ENCODE results near the gene CEMIP.

DNA sequence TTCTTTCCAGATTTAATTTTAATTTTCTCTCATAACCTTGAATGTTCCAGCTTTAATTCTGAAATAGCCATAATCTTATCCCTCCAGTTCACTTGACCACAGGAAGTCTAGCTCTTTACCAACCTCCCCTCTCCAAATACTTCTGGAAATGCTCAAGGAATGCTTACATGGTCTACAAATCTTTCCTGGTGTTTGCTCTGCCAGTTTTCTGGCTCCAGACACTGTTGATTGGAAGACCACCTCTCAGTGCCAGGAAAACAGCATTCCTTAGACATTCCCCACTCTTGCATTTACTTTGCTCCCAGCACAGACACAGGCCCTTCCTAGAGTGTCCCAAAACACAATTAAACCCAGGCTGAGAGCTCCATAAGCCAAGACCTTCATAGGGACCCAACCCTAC lies 111.8 kb downstream of the CEMIP start:
- TF ChIP-seq, protein P1, sequence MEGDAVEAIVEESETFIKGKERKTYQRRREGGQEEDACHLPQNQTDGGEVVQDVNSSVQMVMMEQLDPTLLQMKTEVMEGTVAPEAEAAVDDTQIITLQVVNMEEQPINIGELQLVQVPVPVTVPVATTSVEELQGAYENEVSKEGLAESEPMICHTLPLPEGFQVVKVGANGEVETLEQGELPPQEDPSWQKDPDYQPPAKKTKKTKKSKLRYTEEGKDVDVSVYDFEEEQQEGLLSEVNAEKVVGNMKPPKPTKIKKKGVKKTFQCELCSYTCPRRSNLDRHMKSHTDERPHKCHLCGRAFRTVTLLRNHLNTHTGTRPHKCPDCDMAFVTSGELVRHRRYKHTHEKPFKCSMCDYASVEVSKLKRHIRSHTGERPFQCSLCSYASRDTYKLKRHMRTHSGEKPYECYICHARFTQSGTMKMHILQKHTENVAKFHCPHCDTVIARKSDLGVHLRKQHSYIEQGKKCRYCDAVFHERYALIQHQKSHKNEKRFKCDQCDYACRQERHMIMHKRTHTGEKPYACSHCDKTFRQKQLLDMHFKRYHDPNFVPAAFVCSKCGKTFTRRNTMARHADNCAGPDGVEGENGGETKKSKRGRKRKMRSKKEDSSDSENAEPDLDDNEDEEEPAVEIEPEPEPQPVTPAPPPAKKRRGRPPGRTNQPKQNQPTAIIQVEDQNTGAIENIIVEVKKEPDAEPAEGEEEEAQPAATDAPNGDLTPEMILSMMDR (IDR thresholded peaks at IDR 0.05; ENCODE audit: insufficient read depth, low read length), result no peak
- TF ChIP-seq POLR2AphosphoS5 (IDR thresholded peaks at IDR 0.05; ENCODE audit: low read depth), result no peak

Data from HL-60 (cell line).